ENCODE measurements around the gene HDGFL3. TPM values are rescaled to one million over a fixed set of nuclear protein-coding genes. Genes with fewer than 3 reads are reported as not detected.

The HDGFL3 gene
- total and polyA plus RNA-seq, 4 donors = 7.3 to 41.0 (median 19.7) TPM

- TF ChIP-seq CTCF (IDR thresholded peaks at IDR 0.05; ENCODE audit: control extremely low read depth, extremely low read depth) = no peak
- WGBS, 2 donors = 83 to 87% methylated on average over 6 of the region's 6 CpGs
- DNase-seq = no peak
- H3K4me3 ChIP-seq = no peak overlapping the region
- no peak overlapping the region for H3K27ac ChIP-seq (ENCODE audit: low read depth in 1 of 2, low read length in 1 of 2)
- ATAC-seq (ENCODE audit: insufficient read depth, low FRiP score) = no peak
- H3K27me3 ChIP-seq (ENCODE audit: control insufficient read depth in 3 of 3, insufficient read depth in 3 of 3, low read length in 2 of 3) = no peaks in the 10 kb centered on the region
- peaks cover 0 to 12% (median 0%) of the 10 kb centered on the region in 4 donors for H3K36me3 ChIP-seq (ENCODE audit: control insufficient read depth in 4 of 4, insufficient read depth in 4 of 4, low read length in 4 of 4)
- H3K9me3 ChIP-seq (ENCODE audit: control insufficient read depth in 4 of 4, insufficient read depth in 3 of 4, low read length in 3 of 4) = no peaks in the 10 kb centered on the region
- H3K9ac ChIP-seq (ENCODE audit: insufficient read depth in 1 of 2, low read length in 2 of 2) = no peak overlapping the region
- peaks cover 0 to 7% (median 0%) of the 10 kb centered on the region in 5 donors for H3K4me1 ChIP-seq (ENCODE audit: control insufficient read depth in 5 of 5, insufficient read depth in 5 of 5, low read length in 5 of 5)
Observed at GRCh38 chr15:83118291-83118827, 89.3 kb downstream of the HDGFL3 start.

GRCh38 chr15:83115831-83116565, 91.6 kb downstream of the HDGFL3 start:
- Histone ChIP-seq H3K9ac (ENCODE audit: insufficient read depth in 1 of 2, low read length in 2 of 2) (no peak overlapping the region), H3K4me1 (ENCODE audit: control insufficient read depth in 5 of 5, insufficient read depth in 5 of 5, low read length in 5 of 5) (peaks cover 0 to 15% (median 0%) of the 10 kb centered on the region in 5 donors), H3K27ac (ENCODE audit: low read depth in 1 of 2, low read length in 1 of 2) (no peak overlapping the region), H3K36me3 (ENCODE audit: control insufficient read depth in 4 of 4, insufficient read depth in 4 of 4, low read length in 4 of 4) (peaks cover 0 to 12% (median 0%) of the 10 kb centered on the region in 4 donors), H3K27me3 (ENCODE audit: control insufficient read depth in 3 of 3, insufficient read depth in 3 of 3, low read length in 2 of 3) (no peaks in the 10 kb centered on the region), H3K4me3 (no peak overlapping the region), H3K9me3 (ENCODE audit: control insufficient read depth in 4 of 4, insufficient read depth in 3 of 4, low read length in 3 of 4) (no peaks in the 10 kb centered on the region)
- no peak for TF ChIP-seq CTCF (IDR thresholded peaks at IDR 0.05; ENCODE audit: control extremely low read depth, extremely low read depth)
- DNase-seq (no peak), ATAC-seq (ENCODE audit: insufficient read depth, low FRiP score) (no peak)
- WGBS, 2 donors = 93 to 97% methylated on average over 11 of the region's 11 CpGs

- peaks cover 0 to 12% (median 0%) of the 10 kb centered on the region in 4 donors for H3K36me3 ChIP-seq (ENCODE audit: control insufficient read depth in 4 of 4, insufficient read depth in 4 of 4, low read length in 4 of 4)
- H3K27me3 ChIP-seq (ENCODE audit: control insufficient read depth in 3 of 3, insufficient read depth in 3 of 3, low read length in 2 of 3) = no peaks in the 10 kb centered on the region
- H3K9me3 ChIP-seq (ENCODE audit: control insufficient read depth in 4 of 4, insufficient read depth in 3 of 4, low read length in 3 of 4) = no peaks in the 10 kb centered on the region
- H3K27ac ChIP-seq (ENCODE audit: low read depth in 1 of 2, low read length in 1 of 2) = no peak overlapping the region
- H3K9ac ChIP-seq (ENCODE audit: insufficient read depth in 1 of 2, low read length in 2 of 2) = no peak overlapping the region
- peaks cover 0 to 15% (median 0%) of the 10 kb centered on the region in 5 donors for H3K4me1 ChIP-seq (ENCODE audit: control insufficient read depth in 5 of 5, insufficient read depth in 5 of 5, low read length in 5 of 5)
- 93 to 99% methylated on average over 3 of the region's 3 CpGs for WGBS, 2 donors
- no peak for TF ChIP-seq CTCF (IDR thresholded peaks at IDR 0.05; ENCODE audit: control extremely low read depth, extremely low read depth)
- ATAC-seq (ENCODE audit: insufficient read depth, low FRiP score) (no peak), DNase-seq (no peak)
- no peak overlapping the region for H3K4me3 ChIP-seq
Observed at GRCh38 chr15:83115410-83115809, 92.2 kb downstream of the HDGFL3 start.

Measured in lung (tissue), 12 donors.